Mesodermal cell (in vitro differentiated cells): ENCODE data around the gene COQ4. TPM values are rescaled to one million over a fixed set of nuclear protein-coding genes. Genes with fewer than 3 reads are reported as not detected.
"Not testable (repeated sequence)": the region's sequence is repeated elsewhere in the genome, so short reads cannot be mapped to it uniquely, and the experiment has no call there.

ENCODE experiments used
- H3K27ac ChIP-seq: 2 replicates; pipeline ENCODE4 v1.7.0; 2013; ENCODE audit warnings: mild to moderate bottlenecking, low read depth, low read length, moderate library complexity; ENCODE audit not compliant: severe bottlenecking
- H3K36me3 ChIP-seq: 2 replicates; pipeline ENCODE4 v1.7.1; 2013; ENCODE audit warnings: mild to moderate bottlenecking, low read length, moderate library complexity; ENCODE audit not compliant: control insufficient read depth, insufficient read depth
- H3K4me1 ChIP-seq: one replicate; pipeline ENCODE4 v1.7.1; 2013; ENCODE audit warnings: mild to moderate bottlenecking, low read length; ENCODE audit not compliant: insufficient read depth, control insufficient read depth, poor library complexity, severe bottlenecking
- H3K4me3 ChIP-seq: 2 replicates; pipeline ENCODE4 v1.7.0; 2013; ENCODE audit warnings: low read length, control low read depth, mild to moderate bottlenecking; ENCODE audit not compliant: insufficient read depth, poor library complexity, severe bottlenecking; ENCODE audit errors: extremely low read depth
- H3K9me3 ChIP-seq: 2 replicates; pipeline ENCODE4 v1.7.1; 2013; ENCODE audit warnings: mild to moderate bottlenecking, low read length, moderate library complexity; ENCODE audit not compliant: control insufficient read depth
- WGBS, 2 experiments: methylation state at CpG; one replicate each; pipeline ENCODE4 v1.1.5; 2013; ENCODE audit warnings: missing lambda C conversion rate in 2 of 2; ENCODE audit not compliant: insufficient coverage in 2 of 2; 5-methylcytosine and 5-hydroxymethylcytosine counted together
- polyA plus RNA-seq, 2 experiments: library from polyadenylated mRNA; stranded (reverse); fragments of 50-300 nt; gene quantifications; one replicate each; pipeline ENCODE4 v1.2.3, GENCODE V29; 2013

COQ4 gene
- polyA plus RNA-seq (2013, experiment 1 of 2), result 29.9 TPM
- polyA plus RNA-seq (2013, experiment 2 of 2), result 31.0 TPM

DNA sequence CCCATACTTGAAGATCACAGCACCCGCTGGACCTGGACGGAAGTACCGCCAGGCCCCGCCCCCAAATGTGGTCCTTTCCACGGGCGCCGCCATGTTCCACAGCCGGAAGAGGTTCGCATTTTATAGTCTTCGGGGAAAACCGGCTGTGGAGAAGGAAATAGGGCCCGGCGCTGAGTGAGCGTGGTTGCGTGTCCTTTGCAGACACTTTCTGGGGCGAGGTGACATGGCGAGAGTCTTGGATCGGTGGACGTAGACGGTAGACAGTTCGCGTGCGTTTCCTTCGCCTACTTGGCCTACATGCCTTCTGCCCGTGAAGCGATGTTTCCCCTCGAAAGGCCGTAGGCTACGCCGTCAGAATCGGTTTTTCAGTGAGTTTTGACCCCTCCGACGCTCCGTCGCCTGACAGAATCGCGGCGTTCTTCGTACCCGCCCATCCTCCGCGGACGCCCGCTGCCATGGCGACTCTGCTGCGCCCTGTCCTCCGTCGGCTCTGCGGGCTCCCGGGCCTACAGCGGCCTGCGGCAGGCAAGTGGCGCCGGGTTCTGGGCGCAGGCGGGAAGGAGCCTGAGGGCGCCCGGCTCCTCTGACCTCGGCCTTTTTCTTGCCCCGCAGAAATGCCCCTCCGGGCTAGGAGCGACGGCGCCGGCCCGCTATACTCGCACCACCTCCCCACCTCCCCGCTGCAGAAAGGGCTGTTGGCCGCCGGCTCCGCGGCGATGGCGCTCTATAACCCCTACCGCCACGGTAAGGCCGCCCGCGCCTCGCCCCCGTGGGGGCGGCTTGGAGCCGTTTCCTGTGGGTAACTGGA, at the start of gene COQ4, which contains the start of gene TRUB2:
Gene COQ4, plus strand, starts transcription at position 436 of the 808 bp plus-strand sequence. Its CDS starts 20 bp downstream, at position 456.
Gene TRUB2, minus strand, starts transcription at position 44 of the 808 bp plus-strand sequence. Its CDS starts 39 bp downstream, at position 5.
- H3K36me3 ChIP-seq, result peaks cover 58% of the 10 kb centered on the region
- 0% methylated on average over 80 to 83 of the region's 83 CpGs for WGBS, 2 experiments

DNA sequence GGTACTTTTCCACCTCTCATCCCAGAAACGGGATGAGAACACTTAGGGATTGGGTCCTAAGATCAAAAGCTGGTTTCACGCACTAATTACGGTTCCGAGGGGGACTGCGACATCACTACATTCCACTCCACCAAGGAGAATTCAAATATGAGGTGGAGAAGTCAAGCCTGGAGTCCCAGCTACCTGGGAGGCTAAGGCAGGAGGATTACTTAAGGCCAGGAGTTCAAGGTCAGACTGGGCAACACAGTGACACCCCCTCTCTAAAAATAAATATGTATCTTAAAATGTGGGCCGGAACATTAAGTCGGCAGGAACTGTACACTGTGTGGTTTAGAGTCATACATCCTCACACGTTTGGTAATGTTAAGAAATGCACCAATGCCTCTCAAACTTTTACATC, 48.4 kb upstream of the COQ4 start:
- H3K36me3 ChIP-seq, result peaks cover 43% of the 10 kb centered on the region
- H3K4me1 ChIP-seq, result peaks cover 6% of the 10 kb centered on the region
- peak overlapping the region; percentile 97 for H3K27ac ChIP-seq
- H3K4me3 ChIP-seq, result no peak overlapping the region
- H3K9me3 ChIP-seq, result no peaks in the 10 kb centered on the region
- 82 to 93% methylated on average over 4 to 5 of the region's 8 CpGs for WGBS, 2 experiments

More for the DNA sequence above, at the start of gene COQ4, which contains the start of gene TRUB2:
- peak within 1 kb of the TSS; percentile 91 for H3K4me3 ChIP-seq
- H3K4me1 ChIP-seq, result peaks cover 8% of the 10 kb centered on the region
- H3K9me3 ChIP-seq, result no peaks in the 10 kb centered on the region
- peak within 1 kb of the TSS; percentile 92 for H3K27ac ChIP-seq

DNA sequence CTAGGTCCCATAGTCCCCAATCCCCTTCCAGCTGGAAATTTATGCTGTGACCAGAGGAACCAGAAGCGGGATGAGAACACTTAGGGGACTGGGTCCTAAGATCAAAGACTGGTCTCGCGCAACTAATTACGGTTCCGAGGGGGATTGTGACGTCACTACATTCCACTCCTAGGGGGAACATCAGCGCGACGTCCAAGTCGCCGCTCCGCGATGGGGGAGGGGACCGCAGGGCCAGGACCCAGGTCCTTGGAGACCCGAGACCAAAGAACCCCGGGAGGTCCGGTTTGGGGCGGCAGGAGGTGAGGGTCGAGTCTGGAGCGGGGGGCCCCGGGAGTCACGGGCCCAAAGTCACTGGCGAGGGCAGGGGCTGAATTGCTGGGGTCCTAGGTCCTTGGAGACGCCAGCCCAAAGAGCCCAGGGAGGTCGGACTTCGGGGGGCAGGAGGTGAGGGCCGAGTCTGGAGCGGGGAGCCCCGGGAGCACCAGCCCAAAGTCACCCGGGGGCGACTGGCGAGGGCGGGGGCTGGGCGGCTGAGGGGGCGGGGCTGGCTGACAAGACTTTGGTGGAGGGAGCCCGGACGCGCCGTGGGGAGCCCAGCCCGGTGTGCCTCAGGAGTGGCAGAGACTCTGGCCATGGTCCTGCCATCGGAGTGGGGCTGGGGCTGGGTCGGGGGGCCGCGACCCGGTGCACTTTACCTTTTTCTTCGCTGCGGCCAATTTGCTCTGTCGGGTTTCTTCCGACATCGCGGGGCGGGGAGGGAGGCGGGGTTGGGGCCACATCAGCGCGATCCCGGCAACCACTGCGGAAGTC, 47.2 kb upstream of the COQ4 start, which contains the start of gene GOLGA2:
Gene GOLGA2, minus strand, starts transcription at position 810 of the 810 bp plus-strand sequence. Its CDS starts 31 bp downstream, at position 779.
- peaks cover 40% of the 10 kb centered on the region for H3K36me3 ChIP-seq
- H3K9me3 ChIP-seq, result no peaks in the 10 kb centered on the region
- H3K4me3 ChIP-seq, result peak within 1 kb of the TSS; percentile 99
- WGBS, 2 experiments, result 0 to 1% methylated on average over 33 to 46 of the region's 57 CpGs
- H3K27ac ChIP-seq, result peak within 1 kb of the TSS; percentile 97
- H3K4me1 ChIP-seq, result peaks cover 6% of the 10 kb centered on the region

DNA sequence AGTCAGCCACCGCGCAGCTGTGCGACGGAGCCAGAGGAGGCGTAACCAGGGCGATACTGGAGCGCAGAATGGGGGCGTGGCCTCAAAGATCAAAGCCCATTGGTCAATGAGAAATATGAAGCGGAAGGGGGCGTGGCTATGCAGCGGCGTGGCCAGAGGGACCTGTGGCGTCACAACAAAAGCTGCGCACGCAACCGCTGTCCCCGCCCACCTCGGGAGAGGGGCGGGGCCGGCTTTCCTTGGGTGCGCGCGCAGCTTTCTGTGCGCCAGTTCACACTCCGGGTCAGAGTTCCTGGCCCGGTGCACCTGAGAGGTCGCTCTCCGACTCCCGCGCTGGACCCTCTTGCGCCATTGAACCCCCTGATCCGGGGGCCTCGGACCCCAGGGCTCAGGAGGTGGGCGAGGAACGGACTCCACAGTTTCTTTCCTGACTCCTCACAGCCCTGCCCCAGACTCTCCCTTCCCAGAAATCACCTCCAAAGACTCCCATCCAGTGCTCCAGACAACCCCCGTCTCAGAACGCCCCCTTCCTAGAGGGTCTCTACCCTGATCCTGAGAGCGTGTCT, 46.5 kb upstream of the COQ4 start, which contains the start of gene SWI5:
Gene SWI5, plus strand, starts transcription at position 269 of the 566 bp plus-strand sequence.
- H3K4me3 ChIP-seq, result peak within 1 kb of the TSS; percentile 99
- peak within 1 kb of the TSS; percentile 97 for H3K27ac ChIP-seq
- H3K36me3 ChIP-seq, result peaks cover 33% of the 10 kb centered on the region
- peaks cover 6% of the 10 kb centered on the region for H3K4me1 ChIP-seq
- WGBS, 2 experiments, result 0% methylated on average over 37 to 38 of the region's 38 CpGs
- H3K9me3 ChIP-seq, result no peaks in the 10 kb centered on the region

DNA sequence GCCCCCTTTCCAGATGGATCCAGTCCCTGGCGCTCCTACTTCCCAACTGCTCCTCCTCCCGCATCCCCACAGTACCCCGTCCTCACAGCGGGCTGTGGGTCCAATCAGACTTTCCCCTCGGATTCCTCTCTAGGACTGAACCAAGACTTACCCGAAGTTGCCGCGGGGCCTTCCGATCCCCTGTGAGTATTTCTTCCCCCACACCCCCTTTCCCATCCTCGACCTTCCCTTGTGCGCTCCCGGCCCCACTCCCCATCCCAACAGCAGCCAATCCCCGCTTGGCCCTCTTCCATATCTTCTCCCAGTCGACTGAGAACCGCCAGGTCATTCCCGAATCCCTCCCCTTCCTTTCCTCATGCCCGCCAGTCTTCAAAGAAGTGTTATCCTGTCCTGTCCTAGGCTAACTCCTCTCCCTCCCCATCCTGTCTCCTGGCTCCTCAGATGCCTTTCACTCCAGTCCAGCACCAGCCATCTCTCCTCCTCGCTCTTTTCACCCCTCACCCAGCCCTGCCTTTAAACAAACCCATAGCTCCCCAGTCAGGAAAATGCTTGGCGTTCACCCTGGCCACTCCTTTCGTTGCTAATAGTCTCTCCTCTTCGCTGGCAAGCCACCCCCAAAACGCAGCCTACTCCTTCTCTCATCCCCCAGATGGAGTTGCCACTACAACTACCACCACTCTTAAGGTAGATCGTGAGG, 45.9 kb upstream of the COQ4 start:
- Histone ChIP-seq H3K36me3 (peaks cover 26% of the 10 kb centered on the region), H3K4me1 (peaks cover 6% of the 10 kb centered on the region), H3K4me3 (peak overlapping the region; percentile 99), H3K27ac (peak overlapping the region; percentile 59), H3K9me3 (no peaks in the 10 kb centered on the region)
- 11% methylated on average over 21 to 22 of the region's 23 CpGs for WGBS, 2 experiments

DNA sequence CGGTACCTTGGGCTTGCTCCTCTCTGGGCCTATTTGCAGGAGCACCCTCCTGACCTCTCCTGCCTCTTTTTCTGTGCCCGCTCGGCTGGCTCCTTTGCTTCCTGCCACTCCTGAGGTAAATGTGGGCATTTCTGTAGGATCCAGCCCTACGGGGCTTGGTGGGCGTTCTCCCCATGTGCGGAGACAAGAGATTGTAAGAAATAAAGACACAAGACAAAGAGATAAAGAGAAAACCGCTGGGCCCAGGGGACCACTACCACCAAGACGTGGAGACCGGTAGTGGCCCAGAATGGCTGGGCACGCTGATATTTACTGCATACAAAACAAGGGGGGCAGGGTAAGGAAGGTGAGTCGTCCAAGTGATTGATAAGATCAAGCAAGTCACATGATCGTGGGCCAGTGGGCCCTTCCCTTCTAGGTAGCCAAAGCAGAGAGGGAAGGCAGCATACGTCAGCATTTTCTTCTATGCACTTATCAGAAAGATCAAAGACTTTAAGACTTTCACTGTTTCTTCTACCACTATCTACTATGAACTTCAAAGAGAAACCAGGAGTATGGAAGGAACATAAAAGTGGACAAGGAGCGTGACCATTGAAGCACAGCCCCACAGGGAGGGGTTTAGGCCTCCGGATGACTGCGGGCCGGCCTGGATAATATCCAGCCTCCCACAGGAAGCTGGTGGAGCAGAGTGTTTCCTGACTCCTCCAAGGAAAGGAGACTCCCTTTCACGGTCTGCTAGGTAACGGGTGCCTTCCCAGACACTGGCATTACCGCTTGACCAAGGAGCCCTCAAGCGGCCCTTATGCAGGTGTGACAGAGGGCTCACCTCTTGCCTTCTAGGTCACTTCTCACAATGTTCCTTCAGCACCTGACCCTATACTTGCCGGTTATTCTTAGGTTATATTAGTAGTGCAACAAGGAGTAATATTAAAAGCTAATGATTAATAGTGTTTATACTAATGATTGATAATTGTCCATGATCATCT, 43.3 kb upstream of the COQ4 start:
- H3K9me3 ChIP-seq, H3K4me3 ChIP-seq, H3K4me1 ChIP-seq, H3K36me3 ChIP-seq: not testable (repeated sequence)
- peak overlapping the region; percentile 45 for H3K27ac ChIP-seq
- WGBS, 2 experiments, result 88 to 90% methylated on average over 13 to 14 of the region's 22 CpGs

DNA sequence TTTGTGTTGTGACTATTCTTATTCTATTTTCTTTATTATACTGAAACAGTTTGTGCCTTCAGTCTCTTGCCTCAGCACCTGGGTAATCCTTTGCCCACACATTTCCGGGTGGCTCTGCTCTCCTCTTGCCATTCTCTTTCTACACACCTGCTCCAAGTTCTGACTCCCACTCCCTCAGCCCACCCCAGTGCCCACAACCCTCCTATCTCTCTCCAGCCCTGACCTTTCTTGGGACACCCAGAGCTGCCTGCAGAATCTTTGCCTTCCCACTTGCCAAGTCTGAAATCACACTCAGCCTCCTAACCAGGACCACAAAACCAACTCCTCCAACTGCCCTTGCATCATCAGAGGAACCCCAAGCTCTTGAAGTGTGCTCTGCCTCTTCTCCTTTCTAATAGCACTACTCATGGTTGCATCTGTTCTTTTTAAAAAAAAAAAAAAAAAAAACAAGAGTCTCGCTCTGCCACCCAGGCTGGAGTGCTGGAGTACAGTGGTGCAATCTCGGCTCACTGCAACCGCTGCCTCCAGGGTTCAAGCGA, 42.5 kb upstream of the COQ4 start:
- Histone ChIP-seq H3K4me3 (no peak overlapping the region), H3K4me1 (peaks cover 6% of the 10 kb centered on the region), H3K27ac (no peak overlapping the region), H3K36me3 (no peaks in the 10 kb centered on the region), H3K9me3 (no peaks in the 10 kb centered on the region)
- WGBS, 2 experiments, result 89 to 98% methylated on average over 2 to 5 of the region's 5 CpGs

DNA sequence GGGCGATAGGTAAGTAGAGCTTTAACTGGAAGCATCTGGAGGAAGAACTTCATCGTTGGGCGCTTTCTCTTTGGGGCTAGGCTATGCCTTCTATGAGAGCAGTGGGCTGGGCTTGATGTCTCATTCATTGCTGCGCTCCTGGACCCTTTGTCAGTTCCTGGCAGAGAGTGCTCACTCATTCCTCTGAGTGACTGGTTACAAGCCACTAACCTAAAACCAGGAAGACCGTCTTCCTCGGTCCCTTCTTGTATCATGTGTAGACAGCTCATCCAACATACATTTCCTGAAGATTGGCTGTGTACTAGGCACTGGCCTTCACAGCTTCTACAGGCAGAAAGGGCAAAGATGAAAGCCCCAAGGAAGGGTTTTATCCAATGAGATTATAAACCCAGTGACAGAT, 40.1 kb upstream of the COQ4 start:
- peaks cover 16% of the 10 kb centered on the region for H3K36me3 ChIP-seq
- no peak overlapping the region for H3K27ac ChIP-seq
- H3K4me3 ChIP-seq, result no peak overlapping the region
- no peaks in the 10 kb centered on the region for H3K4me1 ChIP-seq
- WGBS, 2 experiments, result 98 to 100% methylated on average over 4 to 6 of the region's 6 CpGs
- no peaks in the 10 kb centered on the region for H3K9me3 ChIP-seq
